GM19035 (cell line): Measurements from ENCODE around the gene MLLT10.

Experiments
- ATAC-seq: cut with Tn5 transposase; IDR thresholded peaks from one replicate; pipeline ENCODE4 v1.9.1; 2021; ENCODE audit not compliant: unreplicated experiment

MLLT10 gene

GRCh38 chr10:21727452-21728168 is 193.6 kb downstream of the MLLT10 start:
- no peak for ATAC-seq

GRCh38 chr10:21728618-21729017 is 194.6 kb downstream of the MLLT10 start:
- ATAC-seq, result no peak

DNA sequence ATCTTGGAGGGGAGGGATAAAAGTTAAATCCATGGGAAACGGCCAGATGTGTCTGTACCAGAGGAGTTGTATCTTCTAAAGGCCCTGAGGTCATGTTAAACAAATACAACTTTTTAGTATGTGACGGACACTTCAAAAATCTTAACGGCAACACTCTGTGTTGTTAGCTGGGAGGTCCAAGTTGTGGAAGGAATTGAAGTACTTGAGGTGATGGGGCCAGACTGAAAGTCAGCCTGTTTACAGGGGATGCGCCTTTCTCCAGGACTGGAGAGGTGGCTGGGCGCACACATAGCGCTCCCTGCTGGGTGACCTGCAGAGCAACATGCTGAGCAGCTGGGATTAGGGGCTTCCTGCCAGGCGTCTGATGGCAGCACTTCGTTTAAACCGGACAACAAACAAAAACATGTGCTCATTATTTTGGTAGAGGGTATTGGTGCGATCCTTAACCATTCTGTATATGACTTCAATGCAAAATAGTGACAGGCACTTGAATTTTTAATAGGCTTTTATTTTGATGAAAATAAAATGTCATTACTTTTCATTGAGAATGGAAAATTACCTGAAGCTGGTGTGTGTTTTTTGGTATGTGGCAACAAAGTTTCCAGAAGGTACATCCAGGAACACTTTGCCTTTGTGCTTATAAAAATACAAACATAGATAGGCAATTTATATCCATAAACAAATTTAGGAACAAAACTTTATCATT is 198.2 kb downstream of the MLLT10 start:
- no peak for ATAC-seq

DNA sequence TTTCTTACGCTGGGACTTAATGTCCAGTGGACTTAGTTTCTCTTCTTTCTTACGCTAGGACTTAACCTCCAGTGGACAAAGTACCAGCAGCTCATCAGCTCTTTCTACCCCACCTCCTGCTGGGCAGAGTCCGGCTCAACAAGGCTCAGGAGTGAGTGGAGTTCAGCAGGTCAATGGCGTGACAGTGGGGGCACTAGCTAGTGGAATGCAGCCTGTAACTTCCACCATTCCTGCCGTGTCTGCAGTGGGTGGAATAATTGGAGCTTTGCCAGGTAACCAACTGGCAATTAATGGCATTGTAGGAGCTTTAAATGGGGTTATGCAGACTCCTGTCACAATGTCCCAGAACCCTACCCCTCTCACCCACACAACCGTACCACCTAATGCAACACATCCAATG is 199.7 kb downstream of the MLLT10 start:
- ATAC-seq, result no peak

- ATAC-seq, result no peak
Observed at GRCh38 chr10:21737106-21737505, 203.1 kb downstream of the MLLT10 start.

DNA sequence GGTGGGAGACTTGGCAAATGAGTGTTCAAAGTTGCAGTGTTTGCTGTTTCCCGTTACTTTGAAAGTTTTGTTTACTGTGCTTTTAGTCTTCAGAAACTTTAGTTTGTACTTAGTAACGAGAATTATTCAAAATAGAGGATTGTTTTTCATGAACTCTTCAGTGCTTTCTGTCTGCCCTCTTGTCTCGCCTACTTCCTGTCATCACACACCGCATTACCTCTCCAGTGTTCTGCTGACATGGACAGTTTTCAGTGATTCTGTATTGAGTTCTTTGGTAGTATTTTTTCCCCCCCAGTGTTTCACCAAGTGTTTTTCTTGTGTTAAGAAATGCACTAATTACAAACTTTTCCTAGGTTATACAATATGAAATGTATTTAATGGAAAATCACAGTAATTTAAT is 207.0 kb downstream of the MLLT10 start:
- no peak for ATAC-seq

DNA sequence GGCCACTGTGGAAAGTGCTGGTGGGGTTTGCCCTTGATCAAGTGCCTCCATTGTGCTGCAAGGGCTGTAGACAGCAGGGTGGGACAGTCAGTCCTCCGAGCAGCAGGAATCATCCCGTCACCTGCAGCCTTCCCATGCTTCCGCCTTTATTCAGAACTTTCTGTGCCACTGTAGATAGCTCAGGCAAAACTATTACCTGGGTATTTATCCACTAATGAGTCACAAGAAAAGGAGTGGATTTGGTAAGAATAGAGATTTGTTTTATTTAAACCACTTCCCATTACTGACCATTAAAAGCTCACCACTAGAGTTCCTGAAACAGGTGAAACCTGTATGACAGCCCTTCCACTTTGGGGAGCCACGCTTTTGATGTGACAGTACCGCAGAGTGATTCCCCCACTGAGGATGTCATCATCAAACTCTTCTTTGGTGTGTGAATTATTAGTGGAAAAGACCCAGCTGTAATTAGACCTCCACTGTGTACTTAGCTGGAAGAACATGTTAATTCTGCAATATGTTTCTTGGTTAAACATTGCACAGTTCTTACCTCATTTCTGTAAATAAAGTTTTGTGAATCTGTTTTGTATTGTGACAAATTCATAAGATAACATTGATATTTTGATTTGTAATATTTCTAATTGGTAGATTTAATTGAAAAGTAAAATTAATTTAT is 208.8 kb downstream of the MLLT10 start:
- no peak for ATAC-seq

- no peak for ATAC-seq
Observed at GRCh38 chr10:21744223-21744622, 210.2 kb downstream of the MLLT10 start.

- no peak for ATAC-seq
Observed at GRCh38 chr10:21746118-21746517, 212.1 kb downstream of the MLLT10 start.

DNA sequence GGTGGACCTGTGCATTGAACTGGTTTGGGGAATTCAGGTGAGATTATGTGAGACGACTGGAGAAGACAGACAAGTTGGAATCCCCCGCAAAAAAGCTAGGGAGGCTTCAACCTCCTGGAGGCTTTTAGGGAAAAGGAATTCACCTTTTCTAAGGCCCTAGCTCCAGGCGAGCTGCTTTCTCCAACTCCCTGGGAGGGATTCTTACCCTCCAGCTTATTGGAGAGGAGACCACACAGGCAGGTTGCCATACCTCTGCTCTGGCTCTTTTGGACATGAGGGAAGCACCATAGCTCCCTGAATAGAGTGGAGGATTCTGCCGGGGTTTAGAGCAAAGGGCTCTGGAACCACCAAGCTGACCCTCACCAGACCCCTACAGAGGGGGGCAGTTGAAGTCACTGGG is 213.8 kb downstream of the MLLT10 start:
- no peak for ATAC-seq

- ATAC-seq, result no peak
Observed at GRCh38 chr10:21749788-21750187, 215.8 kb downstream of the MLLT10 start.

DNA sequence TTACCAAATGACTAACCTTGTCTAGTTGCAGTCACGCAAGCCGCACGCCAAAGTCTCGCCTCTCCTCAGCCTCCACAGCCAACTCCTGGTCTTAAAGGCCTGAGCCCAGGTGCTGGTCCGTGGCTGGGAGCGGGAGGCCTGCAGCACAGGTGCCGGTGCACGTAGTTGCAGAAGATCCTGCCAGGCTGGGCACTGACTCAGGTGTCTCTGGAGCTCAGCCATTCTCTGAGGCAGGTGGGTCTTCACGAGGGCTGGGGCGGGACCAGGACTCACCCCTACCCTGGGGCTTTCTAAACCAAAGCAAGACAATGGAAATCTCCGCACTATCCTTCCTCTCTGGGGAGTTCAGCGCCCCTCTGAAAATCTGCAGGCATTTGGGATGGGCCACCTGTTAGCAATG is 216.4 kb downstream of the MLLT10 start:
- ATAC-seq, result no peak

GRCh38 chr10:21751341-21752310 is 217.6 kb downstream of the MLLT10 start:
- ATAC-seq, result no peak

GRCh38 chr10:21753497-21754270 is 219.7 kb downstream of the MLLT10 start:
- ATAC-seq, result no peak

DNA sequence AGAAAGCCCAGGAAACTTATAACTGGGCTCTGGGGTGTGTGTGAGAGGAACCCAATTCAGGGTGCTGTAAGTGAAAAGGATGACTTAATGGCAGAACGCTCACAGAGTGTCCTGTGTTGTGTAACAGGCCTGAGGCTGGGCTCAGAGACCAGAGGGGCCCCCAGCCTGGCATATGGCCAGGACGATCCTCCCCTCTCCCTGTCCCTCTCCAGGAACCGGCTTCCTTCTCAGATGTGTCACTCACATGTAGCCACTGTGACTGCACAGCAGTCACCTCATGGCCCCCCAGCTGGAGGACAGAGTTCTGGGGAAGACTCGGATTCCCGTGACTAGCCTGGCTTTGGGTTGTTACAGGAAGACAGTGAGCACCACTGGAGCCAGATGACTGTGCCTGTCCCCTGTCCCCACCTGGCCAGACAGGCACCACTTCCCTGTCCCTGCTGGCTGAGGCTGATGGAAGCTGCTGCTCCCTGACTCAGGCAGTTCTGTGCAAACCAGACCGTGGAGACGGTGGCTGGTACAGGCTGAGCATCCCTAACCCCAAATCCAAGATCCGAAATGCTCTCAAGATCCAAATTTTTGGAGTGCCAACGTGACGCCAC is 220.5 kb downstream of the MLLT10 start:
- ATAC-seq, result no peak

DNA sequence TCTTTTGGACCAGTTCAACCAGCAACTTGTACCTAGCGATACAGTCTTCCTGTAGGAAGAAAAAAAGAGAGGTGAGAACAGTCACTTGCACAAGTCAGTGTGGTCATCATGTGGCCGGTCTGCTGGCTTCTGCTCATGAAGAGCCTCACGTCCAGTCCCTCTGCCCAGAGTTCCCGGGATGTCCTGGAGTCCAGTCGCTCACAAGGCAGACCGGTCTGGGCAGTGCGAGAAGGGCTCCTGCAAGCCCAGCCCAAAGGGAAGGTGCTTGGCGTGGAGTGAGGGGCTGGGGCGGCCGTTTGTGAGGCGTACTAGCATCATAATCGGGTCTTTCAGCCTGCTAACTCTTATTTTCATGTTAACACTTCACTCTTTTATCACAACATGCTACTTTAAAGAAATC is 222.7 kb downstream of the MLLT10 start:
- no peak for ATAC-seq

- no peak for ATAC-seq
Observed at GRCh38 chr10:21757185-21757901, 223.3 kb downstream of the MLLT10 start.

DNA sequence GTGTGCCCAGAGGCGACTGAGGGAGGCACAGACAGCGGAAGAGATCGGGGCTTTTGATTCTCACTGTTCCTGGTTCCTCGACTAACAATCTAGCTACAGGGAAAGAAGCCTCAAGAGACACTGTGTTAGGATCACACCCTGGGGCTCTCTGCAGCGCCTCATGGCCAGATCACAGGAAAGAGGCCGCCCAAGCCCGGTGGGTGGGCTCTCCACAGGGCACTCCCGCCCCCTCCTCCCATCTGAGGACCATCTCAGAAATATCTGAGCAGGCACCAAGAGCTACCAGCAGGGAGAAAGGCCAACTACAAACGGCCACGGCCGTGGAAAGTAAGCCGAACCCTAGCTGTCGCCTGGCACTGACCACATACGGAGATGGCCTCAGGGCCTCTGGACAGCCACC is 224.2 kb downstream of the MLLT10 start:
- no peak for ATAC-seq

- ATAC-seq, result no peak
Observed at GRCh38 chr10:21758696-21759095, 224.7 kb downstream of the MLLT10 start.
